Left colon (tissue), 2 donors: ENCODE data around the gene STOML1. TPM values are rescaled to one million over a fixed set of nuclear protein-coding genes. Genes with fewer than 3 reads are reported as not detected.

Experiments used
- ATAC-seq: fragments of 200-7000 bp; cut with Tn5 transposase; one replicate; pipeline ENCODE4 v1.9.1; 2020; ENCODE audit warnings: mild to moderate bottlenecking, moderate library complexity
- DNase-seq, 2 donors: peaks; one replicate each; pipeline ENCODE4 v3.0.0-alpha.2; 2020
- intact Hi-C, 2 donors: fragments of 100-400 bp; cut with DNase I in 1 of 2; cut with micrococcal nuclease in 1 of 2; formaldehyde crosslinking; loops; one replicate each; pipeline versions ENCODE4 v1.11.2 to v1.14.0; 2022; cut with DNase I, micrococcal nuclease
- total RNA-seq, 2 donors: library from RNA; stranded (reverse); fragmentation: NEBNext Ultra II Directional; extraction: Animal tissue kit (Norgen Biotek cat#: 25700); gene quantifications; one replicate each; pipeline ENCODE4 v1.2.1, GENCODE V29; 2021
- donor health status: DM: no; HTN: no; CAD: no.
- donor health status: DM: yes; HTN: yes; CAD: no.

Gene STOML1
- total RNA-seq, 2 donors from 2014 or later, result 10.9 to 15.4 TPM

- ATAC-seq, result no peak
- no peak for DNase-seq
- intact Hi-C loops, result no loop called here
These were observed 39.0 kb downstream of the STOML1 start for GRCh38 chr15:73952913-73953750.

- DNase-seq (no peak), ATAC-seq (no peak)
- intact Hi-C loops, result no loop called here
These were observed 39.8 kb downstream of the STOML1 start for GRCh38 chr15:73952171-73952912.

GRCh38 chr15:73951601-73952000, 40.5 kb downstream of the STOML1 start:
- intact Hi-C loops, result no loop called here
- DNase-seq, result no peak
- no peak for ATAC-seq

GRCh38 chr15:73950831-73951561, 41.1 kb downstream of the STOML1 start:
- intact Hi-C loops, result no loop called here
- peak; percentile 82 for ATAC-seq

GRCh38 chr15:73950479-73950830, 41.6 kb downstream of the STOML1 start:
- intact Hi-C loops, result no loop called here
- DNase-seq (no peak), ATAC-seq (no peak)

More at GRCh38 chr15:73950831-73951561, 41.1 kb downstream of the STOML1 start:
- DNase-seq, result peak; percentile 81 to 89

- intact Hi-C loops, result no loop called here
- no peak for ATAC-seq
- no peak for DNase-seq
These were observed 42.6 kb downstream of the STOML1 start for GRCh38 chr15:73949496-73949895.

- ATAC-seq (no peak), DNase-seq (no peak)
- intact Hi-C loops, result no loop called here
These were observed 43.1 kb downstream of the STOML1 start for GRCh38 chr15:73948982-73949381.

- intact Hi-C loops, result no loop called here
- no peak for DNase-seq
- ATAC-seq, result no peak
These were observed 43.7 kb downstream of the STOML1 start for GRCh38 chr15:73948396-73948795.

GRCh38 chr15:73947651-73948050, 44.4 kb downstream of the STOML1 start:
- no peak for DNase-seq
- intact Hi-C loops, result no loop called here
- ATAC-seq, result no peak

- DNase-seq, result no peak
These were observed 45.2 kb downstream of the STOML1 start for GRCh38 chr15:73946795-73947370.

GRCh38 chr15:73946046-73946721, 45.9 kb downstream of the STOML1 start:
- ATAC-seq (no peak), DNase-seq (no peak)
- intact Hi-C loops, result no loop called here

More at GRCh38 chr15:73946795-73947370, 45.2 kb downstream of the STOML1 start:
- no peak for ATAC-seq
- intact Hi-C loops, result no loop called here

- ATAC-seq, result no peak
- DNase-seq, result no peak
- intact Hi-C loops, result no loop called here
These were observed 47.0 kb downstream of the STOML1 start for GRCh38 chr15:73945130-73945508.

GRCh38 chr15:73944161-73945129, 47.6 kb downstream of the STOML1 start:
- DNase-seq (no peak), ATAC-seq (no peak)
- intact Hi-C loops, result no loop called here

- intact Hi-C loops, result no loop called here
- ATAC-seq, result no peak
These were observed 49.3 kb downstream of the STOML1 start for GRCh38 chr15:73942751-73943270.

GRCh38 chr15:73941871-73942635, 50.0 kb downstream of the STOML1 start:
- DNase-seq, result no peak
- no peak for ATAC-seq
- intact Hi-C loops, result no loop called here

More at GRCh38 chr15:73942751-73943270, 49.3 kb downstream of the STOML1 start:
- DNase-seq, result no peak

GRCh38 chr15:73941449-73941848, 50.6 kb downstream of the STOML1 start:
- ATAC-seq (no peak), DNase-seq (no peak)
- intact Hi-C loops, result no loop called here

- intact Hi-C loops, result no loop called here
- DNase-seq (no peak), ATAC-seq (no peak)
These were observed 51.1 kb downstream of the STOML1 start for GRCh38 chr15:73941044-73941443.
